HG02610 (cell line): ENCODE data around the gene GPATCH3.
"Not testable (repeated sequence)": the region's sequence is repeated elsewhere in the genome, so short reads cannot be mapped to it uniquely, and the experiment has no call there.

Source experiments
- ATAC-seq: cut with Tn5 transposase; IDR thresholded peaks from one replicate; pipeline ENCODE4 v1.9.1; 2021; ENCODE audit warnings: mild to moderate bottlenecking, moderate library complexity; ENCODE audit not compliant: unreplicated experiment

Gene GPATCH3

DNA sequence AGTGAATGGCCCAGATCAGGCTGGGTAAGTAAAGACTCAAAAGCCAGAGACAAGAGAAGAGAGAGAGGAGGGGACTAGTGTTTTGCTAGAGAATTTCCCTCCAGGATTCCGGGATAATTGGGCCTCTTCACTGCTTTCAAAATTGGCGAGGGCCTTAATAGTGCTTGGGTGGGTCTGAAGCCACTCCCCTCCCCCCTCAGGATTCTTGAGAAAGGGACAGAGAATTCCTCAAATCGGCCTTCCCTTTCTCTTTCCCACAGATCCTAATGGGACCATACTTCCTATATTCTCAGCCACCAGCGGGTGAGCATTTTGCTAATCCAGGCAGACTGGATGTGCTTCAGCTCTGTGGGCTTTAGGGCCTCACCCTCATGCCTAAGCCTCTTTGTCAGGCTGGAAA lies 25.4 kb downstream of the GPATCH3 start:
- no peak for ATAC-seq

DNA sequence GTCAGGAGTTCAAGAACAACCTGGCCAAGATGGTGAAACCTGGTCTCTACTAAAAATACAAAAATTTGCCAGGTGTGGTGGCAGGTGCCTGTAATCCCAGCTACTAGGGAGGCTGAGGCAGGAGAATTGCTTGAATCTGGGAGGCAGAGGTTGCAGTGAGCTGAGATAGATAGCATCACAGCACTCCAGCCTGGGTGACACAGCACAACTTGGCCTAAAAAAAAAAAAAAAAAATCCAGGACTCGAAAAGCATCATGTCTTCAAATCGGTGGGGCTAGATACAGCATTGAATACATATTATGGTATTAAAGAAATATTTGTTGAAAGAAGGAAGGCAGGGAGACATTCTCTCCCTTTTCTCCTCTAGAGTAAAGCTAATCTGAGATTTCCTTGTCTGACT lies 27.2 kb downstream of the GPATCH3 start:
- ATAC-seq, result not testable (repeated sequence)

DNA sequence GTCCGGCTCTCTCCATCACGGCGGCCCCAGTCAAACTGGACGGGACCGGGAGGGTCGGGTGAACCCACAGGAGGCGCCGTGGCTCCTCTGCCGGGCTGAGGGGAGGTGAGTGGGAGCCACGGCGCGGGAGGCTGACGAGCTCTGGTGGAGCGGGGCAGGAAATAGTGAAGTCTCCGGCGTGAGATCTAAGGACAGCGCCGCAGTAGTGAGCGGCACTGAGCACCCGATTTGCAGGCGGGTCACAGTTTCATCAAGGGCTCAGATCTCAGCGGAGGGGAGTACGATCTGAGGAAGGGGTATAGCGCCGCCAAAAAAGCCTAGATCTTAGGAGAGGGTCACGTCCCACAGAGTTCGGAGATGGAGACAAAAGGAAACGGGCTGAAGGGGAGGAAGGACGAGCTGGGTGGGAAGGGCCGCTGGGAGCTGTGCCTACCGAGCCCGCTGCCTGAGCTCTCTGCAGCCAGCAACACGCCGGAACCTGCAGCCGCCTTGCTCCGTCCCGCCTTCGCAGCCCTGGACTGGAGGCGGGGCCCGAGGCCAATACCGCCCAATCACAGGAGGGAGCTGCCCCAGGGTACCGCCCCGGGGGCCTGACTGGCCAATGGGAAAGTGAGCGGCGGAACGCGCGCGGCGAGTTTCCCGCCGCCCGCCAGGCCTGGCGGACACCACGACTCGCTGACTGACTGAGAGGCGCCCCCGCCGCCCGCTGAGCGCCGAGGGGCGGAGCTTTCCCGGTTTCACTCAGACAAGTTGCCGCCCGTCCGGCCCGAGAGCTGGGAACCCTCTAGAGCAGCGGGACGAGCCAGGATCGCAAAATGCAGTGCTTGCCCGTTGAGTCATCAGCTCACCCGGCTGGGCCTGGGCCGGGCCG lies 35.4 kb downstream of the GPATCH3 start:
- peak; percentile 97 for ATAC-seq

DNA sequence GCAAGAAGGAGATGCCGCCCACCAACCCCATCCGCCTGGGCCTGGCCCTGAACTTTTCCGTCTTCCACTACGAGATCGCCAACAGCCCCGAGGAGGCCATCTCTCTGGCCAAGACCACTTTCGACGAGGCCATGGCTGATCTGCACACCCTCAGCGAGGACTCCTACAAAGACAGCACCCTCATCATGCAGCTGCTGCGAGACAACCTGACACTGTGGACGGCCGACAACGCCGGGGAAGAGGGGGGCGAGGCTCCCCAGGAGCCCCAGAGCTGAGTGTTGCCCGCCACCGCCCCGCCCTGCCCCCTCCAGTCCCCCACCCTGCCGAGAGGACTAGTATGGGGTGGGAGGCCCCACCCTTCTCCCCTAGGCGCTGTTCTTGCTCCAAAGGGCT lies 36.6 kb downstream of the GPATCH3 start:
- no peak for ATAC-seq

DNA sequence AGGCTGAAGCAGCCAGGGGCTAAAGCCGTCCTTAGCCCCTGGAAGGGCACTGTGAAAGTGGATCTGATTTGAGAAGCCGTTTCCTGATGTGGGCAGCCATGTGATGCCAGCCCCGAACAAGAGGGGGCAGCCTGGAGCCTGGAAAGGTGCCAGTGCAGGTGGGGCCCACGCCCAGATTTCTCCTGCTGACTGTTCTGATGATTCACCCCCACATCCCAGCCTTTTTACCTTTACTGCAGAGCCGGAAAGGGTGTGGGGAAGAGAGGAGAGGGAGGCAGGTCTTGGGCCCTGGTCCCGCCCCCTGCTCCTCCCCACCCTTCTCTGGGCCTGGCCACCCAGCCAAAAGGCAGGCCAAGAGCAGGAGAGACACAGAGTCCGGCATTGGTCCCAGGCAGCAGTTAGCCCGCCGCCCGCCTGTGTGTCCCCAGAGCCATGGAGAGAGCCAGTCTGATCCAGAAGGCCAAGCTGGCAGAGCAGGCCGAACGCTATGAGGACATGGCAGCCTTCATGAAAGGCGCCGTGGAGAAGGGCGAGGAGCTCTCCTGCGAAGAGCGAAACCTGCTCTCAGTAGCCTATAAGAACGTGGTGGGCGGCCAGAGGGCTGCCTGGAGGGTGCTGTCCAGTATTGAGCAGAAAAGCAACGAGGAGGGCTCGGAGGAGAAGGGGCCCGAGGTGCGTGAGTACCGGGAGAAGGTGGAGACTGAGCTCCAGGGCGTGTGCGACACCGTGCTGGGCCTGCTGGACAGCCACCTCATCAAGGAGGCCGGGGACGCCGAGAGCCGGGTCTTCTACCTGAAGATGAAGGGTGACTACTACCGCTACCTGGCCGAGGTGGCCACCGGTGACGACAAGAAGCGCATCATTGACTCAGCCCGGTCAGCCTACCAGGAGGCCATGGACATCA lies 37.2 kb downstream of the GPATCH3 start, which contains the start of gene SFN:
Gene SFN (plus strand): TSS at position 369 of the 904 bp plus-strand sequence. CDS start 64 bp downstream, at position 433.
- no peak for ATAC-seq

DNA sequence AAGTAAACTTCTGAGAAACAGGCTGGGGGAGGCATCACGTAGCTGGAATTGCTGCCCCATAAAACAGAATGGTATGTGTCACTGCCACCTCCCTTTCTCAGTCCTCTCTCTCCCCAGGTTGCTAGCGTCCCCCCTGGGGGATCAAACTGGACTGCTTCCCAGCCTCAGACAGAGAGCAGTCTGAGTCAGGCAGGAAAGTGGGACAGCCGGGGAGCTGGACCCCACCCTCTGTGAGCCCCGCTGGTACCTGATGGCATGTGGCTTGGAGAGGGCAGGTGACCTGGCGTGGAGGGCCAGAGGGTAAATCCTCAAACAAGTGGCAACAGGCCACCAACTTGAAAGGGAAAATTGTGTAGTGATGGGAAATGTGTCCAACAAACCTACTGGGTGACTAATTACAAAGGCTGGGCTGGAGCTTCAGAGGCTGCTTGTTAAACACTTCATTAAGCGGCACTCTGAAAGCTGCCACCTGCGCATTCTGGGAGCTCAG lies 38.3 kb downstream of the GPATCH3 start:
- ATAC-seq, result no peak

DNA sequence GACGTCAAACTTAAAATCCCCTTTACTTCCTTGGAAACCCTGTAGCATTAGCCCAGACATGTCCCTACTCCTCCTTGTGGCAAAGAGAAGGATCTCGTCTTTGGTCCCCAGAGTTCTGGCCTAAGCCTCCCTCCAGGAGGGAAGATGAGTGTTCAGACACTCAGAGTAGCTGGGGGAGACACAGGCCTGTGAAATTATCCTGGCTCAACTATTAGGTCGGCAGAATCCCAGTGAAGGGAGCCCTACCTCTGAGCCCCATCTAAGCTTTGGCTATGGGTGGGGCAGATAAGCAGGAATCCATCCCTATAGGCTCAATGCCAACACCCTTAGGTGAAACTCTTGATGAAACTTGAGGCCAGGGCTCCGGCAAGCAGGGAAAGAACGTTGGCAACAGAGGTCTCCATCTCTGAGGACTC lies 39.0 kb downstream of the GPATCH3 start:
- no peak for ATAC-seq

DNA sequence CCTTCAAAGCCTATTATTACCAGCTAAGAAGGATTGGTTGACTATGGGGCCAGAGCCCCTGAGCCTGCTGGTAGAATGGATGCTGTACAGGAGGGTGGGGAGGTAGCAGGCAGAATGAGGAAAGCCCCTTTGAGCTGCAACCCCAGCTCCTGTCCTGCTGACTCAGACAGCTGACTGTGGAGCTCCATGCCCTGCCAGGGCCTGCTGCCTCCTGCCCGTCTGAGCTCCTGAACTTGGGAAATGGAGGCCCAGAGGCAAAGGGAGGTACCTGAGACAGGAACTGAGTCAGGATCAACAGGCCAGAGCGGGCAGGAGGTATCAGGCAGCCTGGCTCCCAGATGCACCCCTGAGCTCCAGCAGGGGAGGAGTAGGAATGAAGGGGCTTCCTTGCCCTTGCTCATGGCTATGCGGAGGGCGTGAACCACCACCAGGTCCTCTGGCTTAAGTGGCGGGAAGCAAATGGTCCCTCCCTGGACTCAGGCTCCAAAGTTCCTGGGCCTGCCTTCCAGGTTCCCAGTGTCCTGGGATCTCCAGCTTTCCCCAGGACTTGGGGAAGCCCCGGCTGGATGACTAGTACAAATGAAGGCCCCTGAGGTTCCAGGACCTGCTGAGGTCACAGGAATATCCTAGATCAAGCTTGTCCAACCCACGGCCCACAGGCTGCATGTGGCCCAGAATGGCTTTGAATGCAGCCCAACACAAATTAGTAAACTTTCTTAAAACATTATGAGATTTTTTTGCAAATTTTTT lies 41.2 kb downstream of the GPATCH3 start:
- no peak for ATAC-seq

DNA sequence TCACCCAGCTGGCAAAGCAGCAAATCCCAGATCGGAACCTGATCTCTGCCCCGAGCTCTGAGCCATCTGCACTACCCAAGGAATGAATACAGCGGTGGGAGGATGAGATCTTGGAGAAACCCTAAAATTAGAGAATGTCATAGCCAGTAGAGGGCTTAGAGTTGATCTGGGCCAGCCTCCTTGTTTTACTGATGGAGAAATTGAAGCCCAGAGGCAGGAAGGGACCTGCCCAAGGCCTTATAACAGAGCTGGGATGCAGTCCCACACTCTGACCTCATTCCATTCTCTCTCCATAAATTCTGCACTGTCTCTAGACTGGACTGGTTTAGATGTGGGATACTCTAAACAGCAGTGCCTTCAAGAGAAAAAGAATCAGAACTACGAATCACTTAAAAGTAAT lies 42.1 kb downstream of the GPATCH3 start:
- no peak for ATAC-seq

DNA sequence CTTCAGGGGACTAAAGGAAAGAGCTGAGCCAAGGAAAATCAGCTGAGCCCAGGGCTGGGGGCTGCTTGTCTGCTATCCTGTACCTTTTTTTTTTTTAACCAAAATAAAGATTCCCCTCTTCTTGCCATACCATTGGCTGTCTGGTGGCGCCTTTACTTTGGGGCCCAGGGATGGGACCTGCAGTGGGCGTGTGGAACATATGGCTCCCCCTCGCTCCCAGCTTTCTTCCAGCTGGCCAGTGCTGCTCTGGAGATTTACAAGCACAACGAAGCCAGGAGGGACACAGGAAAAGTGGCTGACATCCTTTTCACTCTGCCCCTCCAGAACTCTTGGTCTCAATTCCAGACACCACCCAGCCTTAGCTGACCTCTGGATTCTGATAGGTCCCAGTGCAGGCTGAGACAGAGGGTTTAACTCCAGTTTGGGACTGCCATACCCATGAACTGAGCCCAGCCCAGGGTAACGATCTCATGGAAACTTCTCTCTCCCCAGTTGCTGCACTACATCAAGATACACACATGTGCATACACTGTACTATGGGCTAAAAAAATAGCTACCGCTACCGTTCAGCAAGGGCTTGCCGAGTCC lies 42.7 kb downstream of the GPATCH3 start:
- ATAC-seq, result no peak

DNA sequence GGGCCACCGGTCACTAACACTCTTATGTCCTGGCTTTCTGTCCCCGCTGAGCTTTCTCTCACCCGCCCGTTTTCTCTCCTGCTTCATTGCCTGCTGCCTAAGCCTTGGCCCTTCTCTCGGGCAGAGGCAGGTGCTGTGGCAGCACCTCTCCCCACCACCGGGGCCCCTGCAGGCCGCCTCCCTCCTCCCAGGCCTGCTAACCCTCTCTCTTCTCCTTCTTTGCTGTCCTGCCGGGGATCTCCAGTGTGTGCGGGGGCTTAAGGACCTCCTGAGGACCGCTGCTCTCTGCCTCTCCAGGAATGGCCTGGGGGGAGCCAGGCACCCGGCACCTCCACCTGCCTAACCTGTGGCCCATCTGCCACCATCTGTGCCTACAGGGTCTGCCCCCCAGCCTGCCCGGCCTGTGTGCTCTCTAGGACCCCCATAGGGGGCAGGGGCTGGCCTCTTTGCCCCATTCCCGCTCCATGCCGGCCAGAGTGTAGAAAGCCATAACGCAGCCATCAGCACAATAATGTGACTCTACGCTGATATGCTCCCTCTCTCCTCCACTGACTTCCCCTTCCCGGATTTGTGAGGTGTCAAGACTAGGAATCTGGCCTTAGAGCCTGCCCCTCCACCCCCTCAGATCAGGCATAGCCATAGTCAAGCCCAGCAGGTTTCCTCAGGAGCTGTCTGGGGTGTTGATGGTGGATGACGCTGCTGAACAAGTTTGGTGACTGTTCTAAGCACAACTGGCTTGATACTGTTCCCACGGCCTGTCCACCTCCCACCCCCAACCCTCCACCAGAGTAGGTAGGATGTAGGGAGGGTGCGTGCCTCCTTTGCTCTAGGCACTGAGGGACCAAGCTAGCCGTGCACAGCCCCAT lies 43.4 kb downstream of the GPATCH3 start:
- no peak for ATAC-seq

DNA sequence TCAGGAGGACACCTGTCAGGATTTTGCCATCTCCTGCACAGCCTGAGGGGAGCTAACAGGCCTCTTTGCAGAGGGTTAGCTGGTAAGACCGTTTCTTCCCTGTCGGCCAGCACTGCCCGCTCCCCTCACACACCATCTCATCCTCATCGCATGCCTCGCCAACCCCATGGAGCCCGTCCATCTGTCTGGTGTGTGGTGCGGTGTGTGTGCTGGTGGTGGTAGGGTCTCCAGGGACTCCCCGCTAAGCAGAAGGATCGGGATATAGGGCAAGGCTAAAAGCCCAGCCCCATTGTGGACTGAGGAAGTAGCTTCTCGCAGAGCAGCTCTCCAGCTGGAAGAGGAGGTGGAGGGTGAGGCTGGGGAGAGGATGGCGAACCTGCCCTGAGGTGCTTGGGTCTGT lies 44.1 kb downstream of the GPATCH3 start:
- no peak for ATAC-seq

DNA sequence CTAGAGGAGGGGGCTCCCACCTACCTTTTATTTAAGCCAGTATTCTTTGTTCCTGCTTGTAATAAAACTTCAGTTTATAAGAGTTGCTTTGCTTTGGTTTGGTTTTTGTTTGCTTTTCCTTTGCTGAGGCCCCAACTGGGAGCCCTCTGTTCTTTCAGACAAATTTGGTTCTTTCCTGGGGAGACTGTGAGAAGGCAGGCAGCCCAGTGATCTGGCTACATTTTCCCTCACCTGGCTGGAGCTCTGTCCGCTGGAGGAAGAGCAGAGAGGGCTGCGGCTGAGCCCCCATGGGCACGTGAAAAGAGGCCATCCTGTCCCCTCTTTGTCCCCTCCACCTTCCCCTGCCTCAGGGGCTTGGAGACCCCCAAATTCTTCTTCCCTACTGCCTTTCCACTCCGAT lies 44.6 kb downstream of the GPATCH3 start:
- ATAC-seq, result no peak

DNA sequence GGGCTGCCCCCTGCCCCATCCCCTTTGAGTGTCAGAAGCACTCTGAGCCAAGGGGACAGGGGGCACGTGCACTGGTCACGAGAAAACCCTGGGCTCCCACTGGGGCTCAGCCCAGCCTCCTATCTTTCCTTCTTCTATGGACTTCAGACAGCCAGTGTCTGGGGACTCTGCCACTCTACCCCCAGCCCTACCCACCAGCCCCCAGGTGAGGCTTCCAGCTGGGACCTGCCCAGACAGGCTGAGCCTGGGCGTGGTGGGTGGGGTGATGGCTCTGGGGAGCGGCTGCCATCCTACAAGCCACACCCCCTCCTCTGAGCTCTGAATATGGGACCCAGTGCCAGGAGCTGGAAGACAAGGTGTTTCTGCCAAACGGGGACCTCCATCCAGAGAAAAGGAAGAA lies 45.4 kb downstream of the GPATCH3 start:
- no peak for ATAC-seq

DNA sequence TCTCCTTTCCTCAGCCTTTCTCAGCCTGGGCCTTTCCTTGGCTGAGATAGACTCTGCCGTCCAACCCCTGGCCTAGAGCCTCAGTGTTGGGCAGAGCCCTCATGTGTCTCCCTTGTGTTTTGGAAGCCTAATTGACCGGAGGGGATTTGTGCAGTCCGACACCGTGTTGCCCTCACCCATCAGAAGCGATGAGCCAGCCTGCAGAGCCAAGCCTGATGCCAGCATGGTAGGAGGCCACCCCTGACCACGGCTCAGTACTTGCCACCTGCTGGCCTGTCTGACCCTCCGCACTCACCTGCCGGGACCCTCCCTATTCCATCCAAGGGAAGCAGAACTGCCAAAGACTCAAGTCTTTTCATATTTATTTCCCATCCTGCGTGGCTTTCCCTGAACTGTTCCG lies 46.7 kb downstream of the GPATCH3 start:
- ATAC-seq, result no peak

DNA sequence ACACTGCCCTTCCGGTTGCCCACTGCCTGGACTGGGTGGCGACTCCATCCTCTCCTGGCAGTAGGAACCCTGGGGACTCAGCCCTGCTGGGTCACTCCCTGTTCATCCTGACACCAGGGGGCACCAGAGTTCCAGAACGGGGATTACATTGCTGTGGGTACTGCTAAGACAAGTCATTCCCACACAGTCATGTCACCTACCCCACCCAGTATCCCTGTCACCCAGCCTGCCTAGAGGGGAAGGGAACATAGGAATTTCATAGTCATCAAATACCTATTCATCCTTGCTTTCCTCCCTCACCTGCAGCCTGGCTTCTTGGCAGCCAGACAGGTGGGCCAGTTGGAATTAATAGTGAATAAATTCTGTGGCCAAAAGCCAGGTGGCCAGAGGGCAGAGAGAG lies 47.1 kb downstream of the GPATCH3 start:
- ATAC-seq, result no peak

DNA sequence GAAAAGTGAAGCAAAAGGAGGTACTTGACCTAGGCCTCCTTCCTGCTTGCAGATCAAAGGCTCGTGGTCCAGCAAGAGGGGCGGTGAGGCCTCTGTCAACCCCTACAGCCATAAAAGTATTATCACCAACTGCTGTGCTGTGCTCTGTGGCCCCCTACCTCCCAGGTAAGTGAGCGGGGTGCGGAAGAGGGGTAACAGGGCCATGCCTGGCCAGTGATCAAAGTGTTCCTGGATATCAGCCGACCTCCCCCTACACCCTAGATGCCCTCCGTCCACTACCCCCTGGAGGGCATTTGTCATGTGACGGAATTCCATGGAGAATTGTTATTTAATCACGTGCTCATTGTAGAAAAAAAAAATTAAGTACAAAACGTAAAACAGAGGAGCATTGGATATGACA lies 47.6 kb downstream of the GPATCH3 start:
- no peak for ATAC-seq

DNA sequence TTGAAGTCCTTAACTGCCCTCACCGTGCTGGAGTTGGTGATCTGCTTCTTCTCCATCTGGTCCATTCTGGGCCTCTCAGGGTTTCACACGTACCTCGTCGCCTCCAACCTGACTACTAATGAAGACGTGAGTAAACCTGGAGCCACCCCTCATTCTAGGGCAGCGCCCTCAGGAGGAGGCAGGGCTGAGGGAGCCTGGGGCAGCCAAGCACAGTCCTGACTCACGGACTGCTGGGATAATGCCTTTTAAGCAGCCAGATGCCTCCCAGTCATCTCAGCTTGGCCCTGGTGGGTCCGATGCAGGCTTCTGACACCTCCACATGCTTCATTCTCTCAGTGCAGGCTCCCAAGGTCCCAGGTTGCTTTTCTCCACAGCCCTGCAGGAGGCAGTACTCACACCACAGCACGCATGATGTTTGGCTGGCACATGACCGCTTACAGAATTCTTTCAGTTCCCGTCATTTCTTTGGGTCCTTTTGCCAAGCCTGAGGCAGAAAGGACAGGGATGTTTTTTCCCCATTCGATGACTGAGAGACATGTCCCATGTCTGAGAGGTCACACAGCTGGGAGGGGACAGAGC lies 49.1 kb downstream of the GPATCH3 start:
- no peak for ATAC-seq
